GM12878 (cell line): ENCODE data around the gene AKAP7. TPM values are rescaled to one million over a fixed set of nuclear protein-coding genes. Genes with fewer than 3 reads are reported as not detected.

ENCODE experiments used
- ATAC-seq: fragments of 200-7000 bp; cut with Tn5 transposase; 3 replicates; pipeline ENCODE4 v1.9.1; 2020; ENCODE audit warnings: mild to moderate bottlenecking, moderate library complexity
- BruUV-seq: library from RNA; stranded (reverse); fragments of 400-500 nt; replicated peaks from 2 replicates; lab custom pipeline; 2021; lab: Mats Ljungman, UMichigan
- CTCF ChIA-PET: fragments of 300-600 bp; sonication (Branson Sonifier 250); formaldehyde crosslinking; extraction: SDS; loops from one replicate; lab custom pipeline; 2021; ENCODE audit warnings: inconsistent platforms; lab: Yijun Ruan, JAX
- POLR2A ChIA-PET: fragments of 350-600 bp; formaldehyde crosslinking; extraction: SDS; loops from one replicate; lab custom pipeline; 2021; ENCODE audit warnings: inconsistent platforms; lab: Charles Lee
- RAD21 ChIA-PET: fragments of 300-600 bp; sonication (Branson Sonifier 250); formaldehyde crosslinking; loops from one replicate; lab custom pipeline; 2023; ENCODE audit warnings: antibody characterized with exemption; ENCODE audit not compliant: unreplicated experiment; lab: Charles Lee
- SMC1A ChIA-PET: fragments of 300-600 bp; sonication (Branson Sonifier 250); formaldehyde crosslinking; loops from one replicate; lab custom pipeline; 2023; ENCODE audit not compliant: unreplicated experiment, uncharacterized antibody; lab: Charles Lee
- DNase-seq: peaks from one replicate; pipeline ENCODE4 v3.0.0-alpha.2; 2011; ENCODE audit warnings: low read depth, low spot score
- FAIRE-seq: peaks from 3 replicates; lab custom pipeline; 2011; peaks lifted over from hg19 to GRCh38; lab: Jason Lieb, UNC
- H2AFZ ChIP-seq: 2 replicates; pipeline ENCODE4 v1.6.0; 2011; ENCODE audit warnings: low read depth, low read length, control low read depth; ENCODE audit not compliant: control insufficient read depth
- H3K27ac ChIP-seq: 2 replicates; pipeline ENCODE4 v1.5.1; 2011; ENCODE audit warnings: control low read depth; ENCODE audit not compliant: control insufficient read depth, insufficient read depth
- H3K27me3 ChIP-seq, 2 experiments: replicated peaks in 1 of 2; 2 replicates each; pipeline versions ENCODE4 v1.6.0 to v1.6.1; 2011; ENCODE audit warnings: low read length in 1 of 2; ENCODE audit not compliant: control insufficient read depth in 2 of 2, insufficient read depth in 2 of 2
- H3K36me3 ChIP-seq, 2 experiments: 2 replicates each; pipeline ENCODE4 v1.5.1; 2011; ENCODE audit warnings: low read length in 1 of 2; ENCODE audit not compliant: control insufficient read depth in 2 of 2, insufficient read depth in 2 of 2
- H3K4me1 ChIP-seq: 2 replicates; pipeline ENCODE4 v1.6.1; 2011; ENCODE audit warnings: mild to moderate bottlenecking, low read length, moderate library complexity, mixed read lengths; ENCODE audit not compliant: control insufficient read depth, insufficient read depth
- H3K4me2 ChIP-seq: 2 replicates; pipeline ENCODE4 v1.6.0; 2011; ENCODE audit warnings: control low read depth; ENCODE audit not compliant: control insufficient read depth, insufficient read depth
- H3K4me3 ChIP-seq: fragments of 200-600 bp; sonication (generic); 2 replicates; pipeline ENCODE4 v1.5.1; 2016
- H3K79me2 ChIP-seq: 2 replicates; pipeline ENCODE4 v1.6.0; 2011; ENCODE audit warnings: low read length; ENCODE audit not compliant: control insufficient read depth, insufficient read depth
- H3K9ac ChIP-seq: 2 replicates; pipeline ENCODE4 v1.8.0; 2011; ENCODE audit warnings: low read length, control low read depth, mixed read lengths; ENCODE audit not compliant: control insufficient read depth, insufficient read depth
- H3K9me3 ChIP-seq: replicated peaks from 3 replicates; pipeline ENCODE4 v1.5.1; 2011; ENCODE audit warnings: mild to moderate bottlenecking, low read length; ENCODE audit not compliant: control insufficient read depth, insufficient read depth
- H4K20me1 ChIP-seq: 2 replicates; pipeline ENCODE4 v1.6.0; 2011; ENCODE audit not compliant: control insufficient read depth, insufficient read depth
- FOXM1 ChIP-seq: IDR thresholded peaks from 2 replicates; pipeline ENCODE4 v1.6.1; 2012; ENCODE audit warnings: low read depth, mild to moderate bottlenecking, inconsistent platforms, low read length, moderate library complexity
- MXI1 ChIP-seq: fragments of 150-350 bp; IDR thresholded peaks from 2 replicates; pipeline ENCODE4 v1.6.1; 2011; ENCODE audit warnings: low read depth, mild to moderate bottlenecking, inconsistent platforms, low read length, improper control_type of control experiment
- PRDM15 ChIP-seq: fragments of 450-650 bp; formaldehyde crosslinking; IDR thresholded peaks from 2 replicates; pipeline ENCODE4 v1.4.0; 2020; ENCODE audit warnings: mild to moderate bottlenecking, moderate library complexity
- RUNX3 ChIP-seq: IDR thresholded peaks from 2 replicates; pipeline ENCODE4 v1.6.1; 2012; ENCODE audit warnings: low read length, inconsistent platforms
- SKIL ChIP-seq: fragments of 450-650 bp; IDR thresholded peaks from 2 replicates; pipeline ENCODE4 v1.6.1; 2017; ENCODE audit warnings: mild to moderate bottlenecking, low read depth, inconsistent platforms; ENCODE audit not compliant: poor library complexity, severe bottlenecking
- ZBTB11 ChIP-seq: fragments of 450-650 bp; formaldehyde crosslinking; IDR thresholded peaks from 2 replicates; pipeline ENCODE4 v1.5.0; 2022; ENCODE audit warnings: mild to moderate bottlenecking, missing genetic modification characterization
- ZZZ3 ChIP-seq: IDR thresholded peaks from 2 replicates; pipeline ENCODE4 v1.6.1; 2011; ENCODE audit warnings: low read depth; ENCODE audit not compliant: control insufficient read depth, insufficient read length
- WGBS: methylation state at CpG from one replicate; pipeline ENCODE4 v1.1.6; 2016; ENCODE audit warnings: low lambda C conversion rate; ENCODE audit not compliant: insufficient replicate concordance, insufficient coverage; ENCODE audit errors: missing lambda C conversion rate; 5-methylcytosine and 5-hydroxymethylcytosine counted together
- in situ Hi-C: fragments of 300-500 bp; cut with MboI; formaldehyde crosslinking; loops from 9 replicates; pipeline ENCODE4 v1.14.3; 2018; ENCODE audit warnings: mixed read lengths
- intact Hi-C: fragments of 100-400 bp; cut with micrococcal nuclease; formaldehyde crosslinking; loops from one replicate; pipeline ENCODE4 v1.14.2; 2022; ENCODE audit not compliant: unreplicated experiment
- polyA plus RNA-seq, 11 experiments: library from polyadenylated mRNA; depleted of rRNA in 4 of 11; unstranded in 6 of 11; stranded (reverse) in 5 of 11; fragments of >200 nt; fragmentation: Nextera tagmentation in 4 of 11; fragmentation: Illumina TruSeq in 1 of 11; extraction: Ambion mirVana in 4 of 11; extraction: Trizol in 1 of 11; gene quantifications; 1 replicate in 1 of 11; 2 replicates in 10 of 11; pipeline versions ENCODE4 v1.2.1 to v1.2.3, GENCODE V29; 2011 to 2016; ENCODE audit warnings: inconsistent platforms in 2 of 11, missing spikeins in 2 of 11, low read depth in 1 of 11
- total RNA-seq, 4 experiments: library from RNA; depleted of rRNA in 3 of 4; stranded (reverse); fragments of >200 nt in 3 of 4; fragmentation: Illumina TruSeq in 1 of 4; extraction: Trizol in 1 of 4; gene quantifications; 2 replicates each; pipeline versions ENCODE4 v1.2.1 to v1.2.3, GENCODE V29; 2013 to 2021

Gene AKAP7
- total and polyA plus RNA-seq, 10 of the 15 experiments (the other 5 are each of a cell fraction or from before 2014, with no cell fraction given) = 0.06 to 0.58 (median 0.28) TPM; not detected in 1

GRCh38 chr6:131205481-131206244 lies 70.4 kb downstream of the AKAP7 start (continued):
- no peak for TF ChIP-seq SKIL
- no peak for TF ChIP-seq RUNX3

- ATAC-seq = no peak
- in situ Hi-C loops (no loop called here), intact Hi-C loops (no loop called here)
- WGBS = 89% methylated on average over 2 of the region's 2 CpGs
- no peaks in the 10 kb centered on the region for H3K4me1 ChIP-seq
- no peak overlapping the region for H3K27ac ChIP-seq
- ChIA-PET SMC1A (no interaction called here), RAD21 (no interaction called here), CTCF (no interaction called here), POLR2A (no interaction called here)
- DNase-seq = no peak
- no peak for FAIRE-seq
- H3K27me3 ChIP-seq = no peaks in the 10 kb centered on the region
- no TSS peak for BruUV-seq
- no peaks in the 10 kb centered on the region for H4K20me1 ChIP-seq
- no peaks in the 10 kb centered on the region for H3K9me3 ChIP-seq
- no peak overlapping the region for H2AFZ ChIP-seq
- no peak overlapping the region for H3K9ac ChIP-seq
- no peak overlapping the region for H3K4me3 ChIP-seq
- no peaks in the 10 kb centered on the region for H3K36me3 ChIP-seq
- no peak overlapping the region for H3K4me2 ChIP-seq
- H3K79me2 ChIP-seq = no peaks in the 10 kb centered on the region
- TF ChIP-seq PRDM15 (CRISPR knock-in tag) = no peak
- no peak for TF ChIP-seq SKIL
- TF ChIP-seq FOXM1 = no peak
- TF ChIP-seq MXI1 = no peak
- no peak for TF ChIP-seq ZZZ3
- TF ChIP-seq ZBTB11 (CRISPR knock-in tag) = no peak
Measured at GRCh38 chr6:131206463-131207251, 71.4 kb downstream of the AKAP7 start.
